HepG2 (cell line): ENCODE results near the gene CIAO3. TPM values are rescaled to one million over a fixed set of nuclear protein-coding genes. Genes with fewer than 3 reads are reported as not detected.
A peak's percentile ranks its signal among the peaks of the same experiment; 100 is the strongest.

Experiments used
- ATAC-seq: fragments of 200-7000 bp; cut with Tn5 transposase; 3 replicates; pipeline ENCODE4 v1.9.1; 2020; ENCODE audit warnings: mild to moderate bottlenecking, moderate library complexity
- BruUV-seq: library from RNA; stranded (reverse); fragments of 400-500 nt; replicated peaks from 2 replicates; lab custom pipeline; 2021; lab: Mats Ljungman, UMichigan
- CTCF ChIA-PET: fragments of 300-600 bp; formaldehyde crosslinking; extraction: SDS; loops from one replicate; lab custom pipeline; 2021; ENCODE audit warnings: low total read pairs, inconsistent platforms, low intra/inter-chr PET ratio; lab: Yijun Ruan, JAX
- POLR2A ChIA-PET: fragments of 350-600 bp; sonication (Branson Sonifier 250); formaldehyde crosslinking; loops from one replicate; lab custom pipeline; 2020; ENCODE audit warnings: antibody characterized with exemption, inconsistent platforms; lab: Yijun Ruan, JAX
- DNase-seq: peaks from one replicate; pipeline ENCODE4 v3.0.0-alpha.2; 2015; ENCODE audit warnings: low spot score
- FAIRE-seq: peaks from 3 replicates; lab custom pipeline; 2011; peaks lifted over from hg19 to GRCh38; lab: Jason Lieb, UNC
- H2AFZ ChIP-seq: one replicate; pipeline ENCODE4 v1.6.1; 2011; ENCODE audit warnings: low read length, inconsistent platforms
- H3K27ac ChIP-seq: fragments of 300-600 bp; 3 replicates; pipeline ENCODE4 v1.8.0; 2011; ENCODE audit warnings: mixed run types, mild to moderate bottlenecking, mixed read lengths, low read length, inconsistent platforms; ENCODE audit not compliant: insufficient read depth; ENCODE audit errors: extremely low read length
- H3K27me3 ChIP-seq, 2 experiments: fragments of 200-600 bp in 1 of 2; 2 replicates in 1 of 2; 3 replicates in 1 of 2; pipeline versions ENCODE4 v1.6.0 to v1.8.0; 2011; ENCODE audit warnings: low read length in 2 of 2, mild to moderate bottlenecking in 2 of 2, moderate library complexity in 2 of 2, inconsistent platforms in 1 of 2; ENCODE audit not compliant: insufficient read depth in 2 of 2, control insufficient read depth in 1 of 2
- H3K36me3 ChIP-seq, 2 experiments: fragments of 200-600 bp in 1 of 2; replicated peaks in 1 of 2; 2 replicates in 1 of 2; 3 replicates in 1 of 2; pipeline versions ENCODE4 v1.5.1 to v1.8.0; 2011; ENCODE audit warnings: low read length in 2 of 2, inconsistent platforms in 1 of 2; ENCODE audit not compliant: insufficient read depth in 2 of 2, control insufficient read depth in 1 of 2
- H3K4me1 ChIP-seq: 2 replicates; pipeline ENCODE4 v1.5.1; 2012; ENCODE audit warnings: low read length, inconsistent platforms; ENCODE audit not compliant: insufficient read depth
- H3K4me2 ChIP-seq: 2 replicates; pipeline ENCODE4 v1.6.0; 2011; ENCODE audit warnings: low read depth, low read length, inconsistent platforms
- H3K4me3 ChIP-seq, 3 experiments: fragments of 200-600 bp in 1 of 3; sonication (generic), shearing (Covaris generic) in 1 of 3; replicated peaks in 1 of 3; 2 replicates each; pipeline ENCODE4 v1.5.1; 2011 to 2016; ENCODE audit warnings: low read length in 3 of 3, inconsistent platforms in 2 of 3, low read depth in 2 of 3, mild to moderate bottlenecking in 2 of 3, control low read depth in 1 of 3, mixed read lengths in 1 of 3; ENCODE audit not compliant: insufficient read depth in 1 of 3
- H3K79me2 ChIP-seq: one replicate; pipeline ENCODE4 v1.6.1; 2011; ENCODE audit warnings: low read length, inconsistent platforms; ENCODE audit not compliant: insufficient read depth
- H3K9ac ChIP-seq: 2 replicates; pipeline ENCODE4 v1.6.0; 2011; ENCODE audit warnings: mild to moderate bottlenecking, low read depth, low read length, inconsistent platforms; ENCODE audit not compliant: insufficient read depth
- H3K9me3 ChIP-seq: 2 replicates; pipeline ENCODE4 v1.5.1; 2012; ENCODE audit warnings: mild to moderate bottlenecking, low read length
- H4K20me1 ChIP-seq: 2 replicates; pipeline ENCODE4 v1.6.0; 2011; ENCODE audit warnings: inconsistent platforms, mild to moderate bottlenecking, low read length, moderate library complexity; ENCODE audit not compliant: insufficient read depth
- CHD4 ChIP-seq: fragments of 200-600 bp; sonication (generic); IDR thresholded peaks from 2 replicates; pipeline ENCODE4 v1.7.0; 2017; ENCODE audit warnings: mild to moderate bottlenecking, low read length, borderline replicate concordance
- HMG20A ChIP-seq: IDR thresholded peaks from 2 replicates; pipeline ENCODE4 v1.6.1; 2016; ENCODE audit warnings: borderline replicate concordance
- HOXA9 ChIP-seq: sonication (generic); formaldehyde crosslinking; IDR thresholded peaks from 2 replicates; pipeline ENCODE4 v1.8.1; 2022; ENCODE audit warnings: missing genetic modification reagents, mild to moderate bottlenecking, moderate library complexity, borderline replicate concordance
- HOXD1 ChIP-seq: sonication (generic); formaldehyde crosslinking; IDR thresholded peaks from 2 replicates; pipeline ENCODE4 v1.5.0; 2020; ENCODE audit warnings: missing genetic modification reagents
- KLF12 ChIP-seq: sonication (generic); formaldehyde crosslinking; IDR thresholded peaks from 2 replicates; pipeline ENCODE4 v1.4.0; 2020; ENCODE audit warnings: missing genetic modification reagents, borderline replicate concordance
- NFKBIZ ChIP-seq: IDR thresholded peaks from 2 replicates; pipeline ENCODE4 v1.6.1; 2018; ENCODE audit warnings: missing genetic modification reagents, missing compliant biosample characterization
- RBFOX2 ChIP-seq: fragments of 200-400 bp; formaldehyde crosslinking; IDR thresholded peaks from 2 replicates; pipeline ENCODE4 v1.6.1; 2017; ENCODE audit warnings: low read depth, mild to moderate bottlenecking, low read length
- ZNF709 ChIP-seq: sonication (generic); formaldehyde crosslinking; IDR thresholded peaks from 2 replicates; pipeline ENCODE4 v1.5.0; 2020; ENCODE audit warnings: mild to moderate bottlenecking, missing genetic modification reagents
- ZNF792 ChIP-seq: IDR thresholded peaks from 2 replicates; pipeline ENCODE4 v1.6.1; 2016
- WGBS: methylation state at CpG from one replicate; pipeline ENCODE4 v1.1.6; 2017; ENCODE audit warnings: low lambda C conversion rate; 5-methylcytosine and 5-hydroxymethylcytosine counted together
- in situ Hi-C: cut with HindIII; loops from 2 replicates; pipeline ENCODE4 v1.10.0; 2017; ENCODE audit warnings: low pct_unique_long_range_greater_than_20kb; ENCODE audit not compliant: extremely low pct_ligation_motif_present
- intact Hi-C: fragments of 100-400 bp; cut with micrococcal nuclease; formaldehyde crosslinking; loops from one replicate; pipeline ENCODE4 v1.10.0; 2022; ENCODE audit not compliant: unreplicated experiment
- polyA plus RNA-seq, 8 experiments: library from polyadenylated mRNA; depleted of rRNA in 3 of 8; stranded (reverse) in 7 of 8; unstranded in 1 of 8; fragments of >200 nt; fragmentation: Illumina TruSeq in 4 of 8; extraction: Trizol in 4 of 8; gene quantifications; 2 replicates each; pipeline versions ENCODE4 v1.2.1 to v1.2.3, GENCODE V29; 2011 to 2016; ENCODE audit warnings: low read depth in 4 of 8, missing spikeins in 1 of 8, mixed read lengths in 1 of 8; ENCODE audit not compliant: insufficient read depth in 1 of 8
- total RNA-seq, 5 experiments: library from RNA; depleted of rRNA; stranded (reverse); fragments of >200 nt; fragmentation: Illumina TruSeq; extraction: Trizol; gene quantifications; 2 replicates each; pipeline ENCODE4 v1.2.3, GENCODE V29; 2016; ENCODE audit warnings: low read depth in 1 of 5
- TF ChIP-seq, protein P1 (sequence below): IDR thresholded peaks from 2 replicates; pipeline ENCODE4 v1.6.1; 2016; ENCODE audit warnings: mild to moderate bottlenecking
- TF ChIP-seq, protein P2 (sequence below): sonication (generic); formaldehyde crosslinking; IDR thresholded peaks from 2 replicates; pipeline ENCODE4 v1.9.0; 2021; ENCODE audit warnings: missing genetic modification reagents, borderline replicate concordance
- TF ChIP-seq, protein P3 (sequence below): sonication (generic); formaldehyde crosslinking; IDR thresholded peaks from 2 replicates; pipeline ENCODE4 v1.5.0; 2020; ENCODE audit warnings: mild to moderate bottlenecking, missing genetic modification reagents

Gene CIAO3
- total and polyA plus RNA-seq, 2 of the 13 experiments (the other 11 are each of a cell fraction or from before 2014, with no cell fraction given), result 21.7 to 25.0 TPM

DNA sequence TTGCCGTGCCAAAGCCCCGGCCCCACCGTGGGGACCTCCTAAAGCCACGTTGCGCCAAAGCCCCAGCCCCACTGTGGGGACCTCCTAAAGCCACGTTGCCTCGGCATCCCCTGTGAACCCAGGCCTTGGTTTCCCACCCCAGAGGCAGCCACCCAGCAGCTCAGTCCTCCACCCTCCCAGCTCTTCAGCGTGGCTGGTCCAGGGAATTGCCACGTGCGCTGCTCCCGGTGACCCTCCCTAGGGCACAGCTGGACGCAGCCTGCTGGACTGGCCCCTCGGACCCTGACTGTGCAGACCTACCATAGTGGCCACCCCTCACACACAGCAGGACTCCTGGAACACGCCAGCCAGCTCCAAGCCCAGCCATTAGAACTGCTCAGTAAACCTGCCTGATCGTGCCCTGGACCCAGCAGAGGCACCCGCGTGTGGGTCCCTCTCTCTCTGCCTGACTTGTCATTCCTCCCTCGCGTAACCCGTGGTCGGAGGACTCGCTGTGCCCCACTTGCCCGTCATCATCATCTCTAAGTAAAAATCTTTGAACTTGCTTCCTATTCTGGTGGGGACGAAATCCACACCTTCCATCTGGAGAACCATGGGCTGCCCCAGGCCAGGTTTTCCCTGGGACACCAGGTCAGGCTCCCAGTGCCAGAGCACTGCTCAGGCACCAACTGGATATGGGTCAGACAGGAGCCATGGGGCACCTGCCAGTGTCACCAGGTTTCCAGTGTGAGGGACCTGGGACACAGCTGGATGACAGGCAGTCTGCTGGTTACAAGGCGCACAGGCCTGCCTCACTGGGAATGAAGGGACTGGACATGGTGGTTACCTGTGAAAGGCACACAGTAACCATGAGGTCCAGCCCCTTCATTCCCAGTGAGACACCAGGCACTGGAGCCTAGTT, 5.6 kb downstream of the CIAO3 start:
- Histone ChIP-seq H2AFZ (no peak overlapping the region), H3K4me1 (peaks cover 10% of the 10 kb centered on the region), H3K36me3 (peaks cover 3 to 25% of the 10 kb centered on the region in 2 experiments; a peak in 2 of 5 replicates), H3K4me2 (no peak overlapping the region), H3K79me2 (no peaks in the 10 kb centered on the region), H3K27ac (no peak overlapping the region), H3K9me3 (no peaks in the 10 kb centered on the region), H3K27me3 (no peaks in the 10 kb centered on the region), H4K20me1 (0 out of 2 replicates have a peak, but pooled peaks cover 2% of the 10 kb centered on the region), H3K9ac (no peak overlapping the region), H3K4me3 (no peak overlapping the region)
- ChIA-PET CTCF (interaction anchor here (0.6 to 2.7 kb wide), 3 partner anchors 23 to 302 kb away, joined by 3 to 19 read pairs (median 4); no protein-coding TSS in a partner anchor), POLR2A (no interaction called here)
- no TSS peak for BruUV-seq
- DNase-seq (no peak), FAIRE-seq (no peak), ATAC-seq (no peak)
- intact Hi-C loops, result no loop called here
- in situ Hi-C loops, result no loop called here
- WGBS, result 97% methylated on average over 14 of the region's 25 CpGs
- no peak for TF ChIP-seq HOXA9
- TF ChIP-seq RBFOX2, result peak; percentile 56; the same call in 1 of the 2 replicates
- TF ChIP-seq ZNF709 (CRISPR knock-in tag), result no peak
- no peak for TF ChIP-seq NFKBIZ (CRISPR knock-in tag)

DNA sequence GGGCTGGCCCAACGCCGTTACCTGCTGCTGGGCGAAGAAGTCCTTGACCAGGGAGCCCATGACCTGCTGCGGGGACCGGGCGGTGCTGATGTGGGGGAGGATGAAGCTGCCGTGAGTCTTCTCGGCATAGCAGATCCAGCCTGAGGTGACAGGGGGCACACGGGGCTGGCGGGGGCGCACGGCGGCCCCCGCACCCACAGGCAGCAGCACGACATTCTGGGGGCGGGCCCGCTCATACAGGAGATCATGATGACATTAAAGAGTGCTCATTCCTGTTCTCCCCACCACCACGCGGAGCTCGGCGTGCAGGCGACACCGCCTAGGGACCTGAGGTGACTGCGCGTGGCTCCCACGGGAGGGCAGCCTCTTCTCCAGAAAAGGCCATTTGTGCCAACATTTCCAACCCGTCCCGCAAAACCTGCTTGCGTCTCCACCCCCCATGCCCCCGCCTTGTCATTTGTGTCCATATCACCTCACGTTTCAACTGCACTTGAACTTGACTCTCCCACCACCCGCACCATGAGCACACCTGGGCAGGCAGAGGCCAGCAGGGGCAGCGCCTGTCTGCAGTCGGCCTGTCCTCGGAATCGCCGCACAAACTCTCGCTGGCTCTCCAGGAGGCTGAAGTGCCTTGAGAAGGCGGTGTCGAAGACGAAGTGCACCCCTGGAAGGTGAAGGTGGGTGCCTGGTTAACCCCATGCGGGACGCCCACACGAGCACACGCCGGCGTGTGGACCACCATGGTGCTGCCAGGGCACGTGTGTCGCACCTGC, 6.4 kb downstream of the CIAO3 start:
- no peak for ATAC-seq
- 0 out of 2 replicates have a peak, but pooled peaks cover 2% of the 10 kb centered on the region for H4K20me1 ChIP-seq
- WGBS, result 96% methylated on average over 41 of the region's 49 CpGs
- ChIA-PET POLR2A (interaction anchor here (2.2 kb wide), 1 partner anchor 13 kb away, joined by 7 read pairs; the partner anchor contains the start of gene ANTKMT), CTCF (interaction anchor here (2.7 kb wide), 1 partner anchor 22 kb away, joined by 19 read pairs; no protein-coding TSS in a partner anchor)
- H3K36me3 ChIP-seq, result peaks cover 3 to 25% of the 10 kb centered on the region in 2 experiments; a peak in 2 of 5 replicates
- FAIRE-seq, result no peak
- H3K4me1 ChIP-seq, result peaks cover 4% of the 10 kb centered on the region
- no peak overlapping the region for H3K9ac ChIP-seq
- BruUV-seq, result no TSS peak
- intact Hi-C loops, result no loop called here
- no peak overlapping the region for H3K4me3 ChIP-seq
- no peak overlapping the region for H2AFZ ChIP-seq
- H3K9me3 ChIP-seq, result no peaks in the 10 kb centered on the region
- no peak overlapping the region for H3K27ac ChIP-seq
- no peaks in the 10 kb centered on the region for H3K27me3 ChIP-seq
- no peak for DNase-seq
- in situ Hi-C loops, result no loop called here
- no peaks in the 10 kb centered on the region for H3K79me2 ChIP-seq
- no peak overlapping the region for H3K4me2 ChIP-seq
- no peak for TF ChIP-seq CHD4
- no peak for TF ChIP-seq ZNF792 (CRISPR knock-in tag)
- TF ChIP-seq, protein P1, sequence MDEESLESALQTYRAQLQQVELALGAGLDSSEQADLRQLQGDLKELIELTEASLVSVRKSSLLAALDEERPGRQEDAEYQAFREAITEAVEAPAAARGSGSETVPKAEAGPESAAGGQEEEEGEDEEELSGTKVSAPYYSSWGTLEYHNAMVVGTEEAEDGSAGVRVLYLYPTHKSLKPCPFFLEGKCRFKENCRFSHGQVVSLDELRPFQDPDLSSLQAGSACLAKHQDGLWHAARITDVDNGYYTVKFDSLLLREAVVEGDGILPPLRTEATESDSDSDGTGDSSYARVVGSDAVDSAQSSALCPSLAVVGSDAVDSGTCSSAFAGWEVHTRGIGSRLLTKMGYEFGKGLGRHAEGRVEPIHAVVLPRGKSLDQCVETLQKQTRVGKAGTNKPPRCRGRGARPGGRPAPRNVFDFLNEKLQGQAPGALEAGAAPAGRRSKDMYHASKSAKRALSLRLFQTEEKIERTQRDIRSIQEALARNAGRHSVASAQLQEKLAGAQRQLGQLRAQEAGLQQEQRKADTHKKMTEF (CRISPR knock-in tag), result no peak
- no peak for TF ChIP-seq KLF12
- TF ChIP-seq HOXD1, result no peak
- TF ChIP-seq, protein P2, sequence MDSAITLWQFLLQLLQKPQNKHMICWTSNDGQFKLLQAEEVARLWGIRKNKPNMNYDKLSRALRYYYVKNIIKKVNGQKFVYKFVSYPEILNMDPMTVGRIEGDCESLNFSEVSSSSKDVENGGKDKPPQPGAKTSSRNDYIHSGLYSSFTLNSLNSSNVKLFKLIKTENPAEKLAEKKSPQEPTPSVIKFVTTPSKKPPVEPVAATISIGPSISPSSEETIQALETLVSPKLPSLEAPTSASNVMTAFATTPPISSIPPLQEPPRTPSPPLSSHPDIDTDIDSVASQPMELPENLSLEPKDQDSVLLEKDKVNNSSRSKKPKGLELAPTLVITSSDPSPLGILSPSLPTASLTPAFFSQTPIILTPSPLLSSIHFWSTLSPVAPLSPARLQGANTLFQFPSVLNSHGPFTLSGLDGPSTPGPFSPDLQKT (CRISPR knock-in tag), result no peak
- TF ChIP-seq, protein P3, sequence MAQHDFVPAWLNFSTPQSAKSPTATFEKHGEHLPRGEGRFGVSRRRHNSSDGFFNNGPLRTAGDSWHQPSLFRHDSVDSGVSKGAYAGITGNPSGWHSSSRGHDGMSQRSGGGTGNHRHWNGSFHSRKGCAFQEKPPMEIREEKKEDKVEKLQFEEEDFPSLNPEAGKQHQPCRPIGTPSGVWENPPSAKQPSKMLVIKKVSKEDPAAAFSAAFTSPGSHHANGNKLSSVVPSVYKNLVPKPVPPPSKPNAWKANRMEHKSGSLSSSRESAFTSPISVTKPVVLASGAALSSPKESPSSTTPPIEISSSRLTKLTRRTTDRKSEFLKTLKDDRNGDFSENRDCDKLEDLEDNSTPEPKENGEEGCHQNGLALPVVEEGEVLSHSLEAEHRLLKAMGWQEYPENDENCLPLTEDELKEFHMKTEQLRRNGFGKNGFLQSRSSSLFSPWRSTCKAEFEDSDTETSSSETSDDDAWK (CRISPR knock-in tag), result no peak
- TF ChIP-seq HMG20A (CRISPR knock-in tag), result no peak
